Tibial nerve (tissue), 4 donors: ENCODE data around the gene VARS1. TPM values are rescaled to one million over a fixed set of nuclear protein-coding genes. Genes with fewer than 3 reads are reported as not detected.
"Not testable (repeated sequence)": the region's sequence is repeated elsewhere in the genome, so short reads cannot be mapped to it uniquely, and the experiment has no call there.

Experiments used
- DNase-seq, 2 donors: peaks; one replicate each; pipeline ENCODE4 v3.0.0-alpha.2; 2019; ENCODE audit warnings: low spot score in 2 of 2
- H3K27ac ChIP-seq, 4 donors: fragments of 200-600 bp; sonication (generic) in 3 of 4; one replicate each; pipeline ENCODE4 v1.5.1; 2017 to 2019; ENCODE audit warnings: mild to moderate bottlenecking in 1 of 4
- H3K27me3 ChIP-seq, 2 donors: fragments of 200-600 bp; sonication (generic) in 1 of 2; one replicate each; pipeline versions ENCODE4 v1.5.1 to v1.6.0; 2017 to 2019
- H3K36me3 ChIP-seq, 3 donors: fragments of 200-600 bp; sonication (generic); one replicate each; pipeline ENCODE4 v1.5.1; 2018 to 2019
- H3K4me1 ChIP-seq, 4 donors: fragments of 200-600 bp; sonication (generic) in 3 of 4; one replicate each; pipeline ENCODE4 v1.5.1; 2017 to 2019
- H3K4me3 ChIP-seq, 4 donors: fragments of 200-600 bp; sonication (generic) in 3 of 4; one replicate each; pipeline ENCODE4 v1.5.1; 2017 to 2019; ENCODE audit warnings: mild to moderate bottlenecking in 1 of 4, moderate library complexity in 1 of 4
- H3K9me3 ChIP-seq, 4 donors: fragments of 200-600 bp; sonication (generic) in 3 of 4; one replicate each; pipeline ENCODE4 v1.5.1; 2017 to 2019
- EP300 ChIP-seq, 2 donors: sonication (generic); formaldehyde crosslinking; IDR thresholded peaks; one replicate each; pipeline ENCODE4 v1.6.1; 2017; ENCODE audit warnings: antibody characterized with exemption in 2 of 2, mild to moderate bottlenecking in 1 of 2
- POLR2A ChIP-seq, 2 donors: fragments of 450-650 bp; IDR thresholded peaks; one replicate each; pipeline ENCODE4 v1.6.1; 2017; ENCODE audit warnings: antibody characterized with exemption in 2 of 2, mild to moderate bottlenecking in 2 of 2, moderate library complexity in 2 of 2
- WGBS, 2 donors: methylation state at CpG; one replicate each; pipeline ENCODE4 v1.1.5; 2018; 5-methylcytosine and 5-hydroxymethylcytosine counted together
- total RNA-seq, 4 donors: library from RNA; depleted of rRNA; stranded (reverse); fragments of >200 nt; gene quantifications; one replicate each; pipeline ENCODE4 v1.1.0, GENCODE V29; 2016
- TF ChIP-seq, protein P1 (sequence below), 5 experiments: fragments of 200-600 bp in 3 of 5; fragments of 450-650 bp in 2 of 5; sonication (generic) in 3 of 5; IDR thresholded peaks; one replicate each; pipeline ENCODE4 v1.5.1; 2016 to 2019; ENCODE audit warnings: antibody characterized with exemption in 5 of 5, mild to moderate bottlenecking in 3 of 5, moderate library complexity in 2 of 5

The VARS1 gene
- total RNA-seq, 4 donors from 2014 or later, result 40.8 to 58.6 (median 50.1) TPM

- Histone ChIP-seq H3K4me3 (no peak overlapping the region), H3K9me3 (no peaks in the 10 kb centered on the region), H3K4me1 (peaks cover 0 to 68% (median 37%) of the 10 kb centered on the region in 4 donors), H3K36me3 (no peaks in the 10 kb centered on the region), H3K27me3 (no peaks in the 10 kb centered on the region), H3K27ac (peak overlapping the region in 3 of 4 donors; percentile 15 to 99 (median 77))
- no peak for DNase-seq
- no peak for TF ChIP-seq POLR2A (IDR thresholded peaks at IDR 0.05)
These were observed 24.3 kb upstream of the VARS1 start for GRCh38 chr6:31819871-31820299.

DNA sequence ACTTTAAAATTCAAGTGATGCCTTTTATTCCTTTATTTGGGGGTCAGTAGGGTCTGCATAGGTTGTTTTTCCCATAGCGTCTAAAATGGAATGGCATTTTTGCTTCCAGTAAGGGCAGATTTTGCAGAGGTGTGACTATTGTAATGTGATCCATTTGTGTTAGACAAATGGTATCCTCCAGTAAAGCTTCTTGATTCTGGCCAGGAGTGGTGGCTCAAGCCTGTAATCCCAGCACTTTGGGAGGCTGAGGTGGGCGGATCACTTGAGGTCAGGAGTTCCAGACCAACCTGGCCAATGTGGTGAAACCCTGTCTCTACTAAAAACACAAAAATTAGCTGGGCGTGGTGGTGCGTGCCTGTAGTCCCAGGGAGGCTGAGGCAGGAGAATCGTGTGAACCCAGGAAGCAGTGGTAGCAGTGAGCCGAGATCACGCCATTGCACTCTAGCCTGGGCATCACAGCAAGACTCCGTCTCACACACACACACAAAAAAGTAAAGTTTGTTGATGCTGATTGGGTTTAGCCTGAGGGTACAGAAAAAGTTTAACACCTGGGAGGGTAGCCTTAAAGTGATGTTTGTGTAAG lies 22.5 kb upstream of the VARS1 start:
- H3K9me3 ChIP-seq, H3K27me3 ChIP-seq, H3K36me3 ChIP-seq, DNase-seq: not testable (repeated sequence)
- Histone ChIP-seq H3K27ac (peak overlapping the region; percentile 70 to 99 (median 78)), H3K4me3 (peak overlapping the region; percentile 14 to 54 (median 38)), H3K4me1 (peaks cover 0 to 62% (median 44%) of the 10 kb centered on the region in 4 donors)
- 52 to 54% methylated on average over 8 of the region's 8 CpGs for WGBS, 2 donors
- TF ChIP-seq EP300 (IDR thresholded peaks at IDR 0.05), result peak in 1 of 2 donors; percentile 61

DNA sequence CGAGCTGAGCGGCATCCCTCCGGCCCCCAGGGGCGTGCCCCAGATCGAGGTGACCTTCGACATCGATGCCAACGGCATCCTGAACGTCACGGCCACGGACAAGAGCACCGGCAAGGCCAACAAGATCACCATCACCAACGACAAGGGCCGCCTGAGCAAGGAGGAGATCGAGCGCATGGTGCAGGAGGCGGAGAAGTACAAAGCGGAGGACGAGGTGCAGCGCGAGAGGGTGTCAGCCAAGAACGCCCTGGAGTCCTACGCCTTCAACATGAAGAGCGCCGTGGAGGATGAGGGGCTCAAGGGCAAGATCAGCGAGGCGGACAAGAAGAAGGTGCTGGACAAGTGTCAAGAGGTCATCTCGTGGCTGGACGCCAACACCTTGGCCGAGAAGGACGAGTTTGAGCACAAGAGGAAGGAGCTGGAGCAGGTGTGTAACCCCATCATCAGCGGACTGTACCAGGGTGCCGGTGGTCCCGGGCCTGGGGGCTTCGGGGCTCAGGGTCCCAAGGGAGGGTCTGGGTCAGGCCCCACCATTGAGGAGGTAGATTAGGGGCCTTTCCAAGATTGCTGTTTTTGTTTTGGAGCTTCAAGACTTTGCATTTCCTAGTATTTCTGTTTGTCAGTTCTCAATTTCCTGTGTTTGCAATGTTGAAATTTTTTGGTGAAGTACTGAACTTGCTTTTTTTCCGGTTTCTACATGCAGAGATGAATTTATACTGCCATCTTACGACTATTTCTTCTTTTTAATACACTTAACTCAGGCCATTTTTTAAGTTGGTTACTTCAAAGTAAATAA lies 21.8 kb upstream of the VARS1 start:
- peak in 1 of 2 donors; percentile 71 for TF ChIP-seq EP300 (IDR thresholded peaks at IDR 0.05)
- peak in 1 of 2 donors; percentile 49 for TF ChIP-seq POLR2A (IDR thresholded peaks at IDR 0.05)
- Histone ChIP-seq H3K27ac (peak overlapping the region; percentile 70 to 99 (median 78)), H3K4me1 (peaks cover 0 to 57% (median 43%) of the 10 kb centered on the region in 4 donors), H3K4me3 (peak overlapping the region; percentile 14 to 54 (median 38))
- not testable (repeated sequence) for H3K36me3 ChIP-seq, H3K27me3 ChIP-seq, DNase-seq, H3K9me3 ChIP-seq
- 33 to 71% methylated on average over 12 to 15 of the region's 37 CpGs for WGBS, 2 donors

GRCh38 chr6:31815025-31815838 lies 19.7 kb upstream of the VARS1 start, which contains the start of the genes HSPA1A and HSPA1L:
TSS of gene HSPA1A (plus strand) at chr6:31815543. CDS start at chr6:31815757, 214 bp downstream.
TSS of gene HSPA1L (minus strand) at chr6:31815283. CDS start at chr6:31811972, 3,311 bp downstream.
- TF ChIP-seq EP300 (IDR thresholded peaks at IDR 0.05), result peak; percentile 72 to 100
- TF ChIP-seq POLR2A (IDR thresholded peaks at IDR 0.05), result peak; percentile 100
- TF ChIP-seq, protein P1, sequence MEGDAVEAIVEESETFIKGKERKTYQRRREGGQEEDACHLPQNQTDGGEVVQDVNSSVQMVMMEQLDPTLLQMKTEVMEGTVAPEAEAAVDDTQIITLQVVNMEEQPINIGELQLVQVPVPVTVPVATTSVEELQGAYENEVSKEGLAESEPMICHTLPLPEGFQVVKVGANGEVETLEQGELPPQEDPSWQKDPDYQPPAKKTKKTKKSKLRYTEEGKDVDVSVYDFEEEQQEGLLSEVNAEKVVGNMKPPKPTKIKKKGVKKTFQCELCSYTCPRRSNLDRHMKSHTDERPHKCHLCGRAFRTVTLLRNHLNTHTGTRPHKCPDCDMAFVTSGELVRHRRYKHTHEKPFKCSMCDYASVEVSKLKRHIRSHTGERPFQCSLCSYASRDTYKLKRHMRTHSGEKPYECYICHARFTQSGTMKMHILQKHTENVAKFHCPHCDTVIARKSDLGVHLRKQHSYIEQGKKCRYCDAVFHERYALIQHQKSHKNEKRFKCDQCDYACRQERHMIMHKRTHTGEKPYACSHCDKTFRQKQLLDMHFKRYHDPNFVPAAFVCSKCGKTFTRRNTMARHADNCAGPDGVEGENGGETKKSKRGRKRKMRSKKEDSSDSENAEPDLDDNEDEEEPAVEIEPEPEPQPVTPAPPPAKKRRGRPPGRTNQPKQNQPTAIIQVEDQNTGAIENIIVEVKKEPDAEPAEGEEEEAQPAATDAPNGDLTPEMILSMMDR (IDR thresholded peaks at IDR 0.05), result peak in 2 of 5 experiments; percentile 42 to 51
- 0 to 2% methylated on average over 13 to 54 of the region's 56 CpGs for WGBS, 2 donors

GRCh38 chr6:31814677-31815024 lies 19.1 kb upstream of the VARS1 start:
- Histone ChIP-seq H3K9me3 (no peaks in the 10 kb centered on the region), H3K27me3 (no peaks in the 10 kb centered on the region), H3K27ac (peak overlapping the region; percentile 96 to 100 (median 98)), H3K36me3 (peaks cover 0 to 17% (median 0%) of the 10 kb centered on the region in 3 donors), H3K4me3 (peak overlapping the region; percentile 57 to 71 (median 61)), H3K4me1 (peaks cover 0 to 36% (median 29%) of the 10 kb centered on the region in 4 donors)
- peak; percentile 95 to 96 for DNase-seq
- TF ChIP-seq EP300 (IDR thresholded peaks at IDR 0.05) (peak; percentile 63 to 97), POLR2A (IDR thresholded peaks at IDR 0.05) (peak; percentile 40 to 82)
- TF ChIP-seq, protein P1 (IDR thresholded peaks at IDR 0.05), result no peak
- 0% methylated on average over 12 to 13 of the region's 13 CpGs for WGBS, 2 donors

More at GRCh38 chr6:31815025-31815838, 19.7 kb upstream of the VARS1 start, which contains the start of the genes HSPA1A and HSPA1L:
- Histone ChIP-seq H3K9me3 (no peaks in the 10 kb centered on the region), H3K4me3 (peak within 1 kb of the TSS; percentile 57 to 71 (median 61)), H3K27ac (peak within 1 kb of the TSS; percentile 96 to 100 (median 98)), H3K4me1 (peaks cover 0 to 42% (median 35%) of the 10 kb centered on the region in 4 donors), H3K36me3 (peaks cover 0 to 17% (median 0%) of the 10 kb centered on the region in 3 donors), H3K27me3 (no peaks in the 10 kb centered on the region)
- peak; percentile 89 to 94 for DNase-seq

- H3K27ac ChIP-seq, result peak overlapping the region; percentile 96 to 100 (median 98)
- TF ChIP-seq POLR2A (IDR thresholded peaks at IDR 0.05) (no peak), EP300 (IDR thresholded peaks at IDR 0.05) (no peak)
- TF ChIP-seq, protein P1 (IDR thresholded peaks at IDR 0.05), result no peak
- peak overlapping the region in 1 of 4 donors; percentile 71 for H3K4me3 ChIP-seq
- 97 to 98% methylated on average over 7 of the region's 7 CpGs for WGBS, 2 donors
- no peaks in the 10 kb centered on the region for H3K9me3 ChIP-seq
- H3K4me1 ChIP-seq, result peaks cover 0 to 24% (median 19%) of the 10 kb centered on the region in 4 donors
- DNase-seq, result no peak
- peaks cover 0 to 17% (median 0%) of the 10 kb centered on the region in 3 donors for H3K36me3 ChIP-seq
- H3K27me3 ChIP-seq, result no peaks in the 10 kb centered on the region
These were observed 17.9 kb upstream of the VARS1 start for GRCh38 chr6:31813465-31813849.
